HEK293 (cell line): ENCODE measurements around the gene PCDHB10.
"Not testable (repeated sequence)": the region's sequence is repeated elsewhere in the genome, so short reads cannot be mapped to it uniquely, and the experiment has no call there.

Experiments used
- YY1 ChIP-seq: fragments of 450-650 bp; formaldehyde crosslinking; IDR thresholded peaks from 2 replicates; pipeline ENCODE4 v1.5.1; 2018; ENCODE audit warnings: missing biosample characterization, missing genetic modification characterization
- ZFHX2 ChIP-seq: fragments of 450-650 bp; formaldehyde crosslinking; conservative IDR thresholded peaks from 2 replicates; pipeline ENCODE4 v1.5.1; 2016; ENCODE audit warnings: missing biosample characterization, missing genetic modification characterization
- ZFP69B ChIP-seq: fragments of 450-650 bp; formaldehyde crosslinking; IDR thresholded peaks from 2 replicates; pipeline ENCODE4 v1.5.1; 2016; ENCODE audit warnings: missing biosample characterization, missing genetic modification characterization
- ZNF37A ChIP-seq: fragments of 450-650 bp; IDR thresholded peaks from 2 replicates; pipeline ENCODE4 v1.5.1; 2018; ENCODE audit warnings: missing biosample characterization, missing genetic modification characterization
- ZNF391 ChIP-seq: fragments of 450-650 bp; formaldehyde crosslinking; IDR thresholded peaks from 2 replicates; pipeline ENCODE4 v1.5.1; 2016; ENCODE audit warnings: low read depth, missing biosample characterization, missing genetic modification characterization, borderline replicate concordance
- TF ChIP-seq, protein P1 (sequence below): fragments of 450-650 bp; formaldehyde crosslinking; IDR thresholded peaks from 2 replicates; pipeline ENCODE4 v1.5.1; 2017; ENCODE audit warnings: missing biosample characterization, mild to moderate bottlenecking, missing genetic modification characterization, moderate library complexity

GRCh38 chr5:141157901-141158300 is 34.3 kb upstream of the PCDHB10 start:
- not testable (repeated sequence) for TF ChIP-seq ZNF391 (tag by site-specific recombination); YY1 (tag by site-specific recombination); ZFP69B (tag by site-specific recombination); ZNF37A (tag by site-specific recombination); ZFHX2
- TF ChIP-seq, protein P1, sequence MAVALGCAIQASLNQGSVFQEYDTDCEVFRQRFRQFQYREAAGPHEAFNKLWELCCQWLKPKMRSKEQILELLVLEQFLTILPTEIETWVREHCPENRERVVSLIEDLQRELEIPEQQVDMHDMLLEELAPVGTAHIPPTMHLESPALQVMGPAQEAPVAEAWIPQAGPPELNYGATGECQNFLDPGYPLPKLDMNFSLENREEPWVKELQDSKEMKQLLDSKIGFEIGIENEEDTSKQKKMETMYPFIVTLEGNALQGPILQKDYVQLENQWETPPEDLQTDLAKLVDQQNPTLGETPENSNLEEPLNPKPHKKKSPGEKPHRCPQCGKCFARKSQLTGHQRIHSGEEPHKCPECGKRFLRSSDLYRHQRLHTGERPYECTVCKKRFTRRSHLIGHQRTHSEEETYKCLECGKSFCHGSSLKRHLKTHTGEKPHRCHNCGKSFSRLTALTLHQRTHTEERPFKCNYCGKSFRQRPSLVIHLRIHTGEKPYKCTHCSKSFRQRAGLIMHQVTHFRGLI (tag by site-specific recombination) = not testable (repeated sequence)
